AG09309 (cell line): Measurements from ENCODE around the gene IRAK3.

Source experiments
- DNase-seq: peaks from one replicate; pipeline ENCODE4 v3.0.0-alpha.2; 2010; ENCODE audit warnings: low read depth
- H3K4me3 ChIP-seq: 2 replicates; pipeline ENCODE4 v1.5.1; 2011; ENCODE audit warnings: mild to moderate bottlenecking, low read depth, low read length, moderate library complexity; ENCODE audit not compliant: control insufficient read depth
- CTCF ChIP-seq: IDR thresholded peaks from 2 replicates; pipeline ENCODE4 v1.5.1; 2011; ENCODE audit warnings: mild to moderate bottlenecking, low read depth, low read length, inconsistent platforms; ENCODE audit not compliant: insufficient read depth, control insufficient read depth; ENCODE audit errors: missing control alignments

The IRAK3 gene

GRCh38 chr12:66195242-66195641 lies 6.2 kb downstream of the IRAK3 start:
- TF ChIP-seq CTCF = no peak
- DNase-seq = no peak
- H3K4me3 ChIP-seq = no peak overlapping the region

- DNase-seq = no peak
- no peak overlapping the region for H3K4me3 ChIP-seq
- TF ChIP-seq CTCF = no peak
These were observed 7.8 kb downstream of the IRAK3 start for GRCh38 chr12:66196806-66197205.

- TF ChIP-seq CTCF = no peak
- no peak for DNase-seq
- H3K4me3 ChIP-seq = no peak overlapping the region
These were observed 8.5 kb downstream of the IRAK3 start for GRCh38 chr12:66197495-66197921.

DNA sequence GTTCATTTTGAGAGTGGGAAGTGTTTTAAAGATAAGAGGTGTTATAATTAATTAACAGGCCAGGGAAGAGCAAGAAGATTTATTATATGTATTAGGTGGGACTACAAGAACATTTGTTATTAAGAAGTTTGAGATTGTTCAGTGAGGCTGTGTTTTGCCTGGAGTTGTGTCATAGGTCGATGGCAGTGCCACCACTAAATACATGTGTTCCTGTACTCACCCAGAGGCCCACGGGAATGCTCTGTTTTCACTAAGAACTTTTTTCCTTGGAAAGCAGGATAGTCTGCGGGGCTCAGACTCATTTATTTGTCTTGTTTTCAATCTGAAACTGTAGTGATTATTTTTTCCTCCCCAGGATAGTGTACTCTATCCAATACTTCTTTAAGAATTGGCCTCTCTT lies 10.1 kb downstream of the IRAK3 start:
- DNase-seq = no peak
- TF ChIP-seq CTCF = no peak
- no peak overlapping the region for H3K4me3 ChIP-seq

- no peak for TF ChIP-seq CTCF
- no peak overlapping the region for H3K4me3 ChIP-seq
- no peak for DNase-seq
These were observed 11.0 kb downstream of the IRAK3 start for GRCh38 chr12:66199831-66200509.

DNA sequence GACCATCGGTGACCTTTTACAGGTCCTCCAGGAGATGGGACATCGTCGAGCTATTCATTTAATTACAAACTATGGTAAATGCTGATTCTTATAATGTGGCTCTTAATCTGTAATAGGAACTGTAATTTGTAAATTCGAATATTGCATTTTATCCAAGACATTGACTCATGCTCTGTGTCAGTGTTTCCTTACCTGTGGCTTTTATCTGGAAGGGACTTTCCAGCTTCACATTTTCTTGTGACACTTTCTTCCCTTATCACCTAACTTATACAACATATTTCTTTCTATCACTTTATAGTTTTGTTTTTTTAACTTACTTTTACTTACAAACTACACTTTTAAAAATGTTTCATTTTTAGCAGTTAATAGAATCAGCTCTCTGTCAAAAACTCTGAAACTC lies 14.8 kb downstream of the IRAK3 start:
- H3K4me3 ChIP-seq = no peak overlapping the region
- DNase-seq = no peak
- TF ChIP-seq CTCF = no peak
